Measurements from ENCODE around the gene ZKSCAN3.
A peak's percentile ranks its signal among the peaks of the same experiment; 100 is the strongest.

Gene ZKSCAN3

GRCh38 chr6:28335040-28335563 is 14.6 kb upstream of the ZKSCAN3 start:
- H3K9me3 Mint-ChIP-seq = peaks cover 7% of the 10 kb centered on the region
- H3K4me3 Mint-ChIP-seq = no peak overlapping the region
- no peak overlapping the region for H3K27ac Mint-ChIP-seq
- no peaks in the 10 kb centered on the region for H3K27me3 Mint-ChIP-seq
- no peak for ATAC-seq
- peaks cover 19% of the 10 kb centered on the region for H3K4me1 Mint-ChIP-seq
- H3K36me3 Mint-ChIP-seq = peaks cover 1% of the 10 kb centered on the region

GRCh38 chr6:28335564-28336283 is 14.0 kb upstream of the ZKSCAN3 start, which contains the start of gene ZSCAN31:
ZSCAN31 (minus strand) TSS chr6:28336148; CDS start chr6:28329683, 6,465 bp downstream.
- H3K4me3 Mint-ChIP-seq = no peak within 1 kb of the TSS
- peak; percentile 93 for ATAC-seq
- H3K9me3 Mint-ChIP-seq = peaks cover 9% of the 10 kb centered on the region
- no peak within 1 kb of the TSS for H3K27ac Mint-ChIP-seq
- H3K27me3 Mint-ChIP-seq = no peaks in the 10 kb centered on the region
- H3K4me1 Mint-ChIP-seq = peaks cover 19% of the 10 kb centered on the region
- H3K36me3 Mint-ChIP-seq = peaks cover 6% of the 10 kb centered on the region

GRCh38 chr6:28336284-28337120 is 13.2 kb upstream of the ZKSCAN3 start:
- Mint-ChIP-seq H3K27ac (no peak overlapping the region), H3K36me3 (peaks cover 6% of the 10 kb centered on the region), H3K4me3 (no peak overlapping the region), H3K27me3 (no peaks in the 10 kb centered on the region), H3K9me3 (peaks cover 7% of the 10 kb centered on the region), H3K4me1 (peaks cover 19% of the 10 kb centered on the region)
- peak; percentile 85 for ATAC-seq

- no peak overlapping the region for H3K4me3 Mint-ChIP-seq
- no peak overlapping the region for H3K27ac Mint-ChIP-seq
- no peak for ATAC-seq
- H3K27me3 Mint-ChIP-seq = no peaks in the 10 kb centered on the region
- H3K36me3 Mint-ChIP-seq = peaks cover 6% of the 10 kb centered on the region
- peaks cover 19% of the 10 kb centered on the region for H3K4me1 Mint-ChIP-seq
- H3K9me3 Mint-ChIP-seq = peaks cover 7% of the 10 kb centered on the region
Observed at GRCh38 chr6:28337121-28337520, 12.6 kb upstream of the ZKSCAN3 start.

- H3K4me3 Mint-ChIP-seq = no peak overlapping the region
- H3K4me1 Mint-ChIP-seq = no peaks in the 10 kb centered on the region
- peaks cover 6% of the 10 kb centered on the region for H3K36me3 Mint-ChIP-seq
- H3K27me3 Mint-ChIP-seq = no peaks in the 10 kb centered on the region
- H3K9me3 Mint-ChIP-seq = peaks cover 5% of the 10 kb centered on the region
- no peak overlapping the region for H3K27ac Mint-ChIP-seq
- no peak for ATAC-seq
Observed at GRCh38 chr6:28340310-28341095, 9.2 kb upstream of the ZKSCAN3 start.

- peaks cover 10% of the 10 kb centered on the region for H3K27me3 Mint-ChIP-seq
Observed at GRCh38 chr6:28343898-28344677, 5.7 kb upstream of the ZKSCAN3 start.

GRCh38 chr6:28345201-28345600 is 4.5 kb upstream of the ZKSCAN3 start:
- Mint-ChIP-seq H3K4me1 (peaks cover 10% of the 10 kb centered on the region), H3K9me3 (peaks cover 3% of the 10 kb centered on the region), H3K36me3 (peaks cover 10% of the 10 kb centered on the region), H3K27me3 (peaks cover 10% of the 10 kb centered on the region), H3K4me3 (no peak overlapping the region), H3K27ac (no peak overlapping the region)
- ATAC-seq = no peak

More at GRCh38 chr6:28343898-28344677, 5.7 kb upstream of the ZKSCAN3 start:
- ATAC-seq = no peak
- no peak overlapping the region for H3K4me3 Mint-ChIP-seq
- H3K27ac Mint-ChIP-seq = no peak overlapping the region
- H3K4me1 Mint-ChIP-seq = no peaks in the 10 kb centered on the region
- peaks cover 5% of the 10 kb centered on the region for H3K9me3 Mint-ChIP-seq
- H3K36me3 Mint-ChIP-seq = peaks cover 6% of the 10 kb centered on the region

GRCh38 chr6:28347119-28347518 is 2.6 kb upstream of the ZKSCAN3 start:
- Mint-ChIP-seq H3K9me3 (no peaks in the 10 kb centered on the region), H3K36me3 (peaks cover 11% of the 10 kb centered on the region), H3K27ac (no peak overlapping the region), H3K4me1 (peaks cover 27% of the 10 kb centered on the region), H3K4me3 (no peak overlapping the region), H3K27me3 (peaks cover 10% of the 10 kb centered on the region)
- ATAC-seq = no peak

- Mint-ChIP-seq H3K27ac (peak overlapping the region; percentile 98), H3K4me3 (peak overlapping the region; percentile 99)
- ATAC-seq = no peak
Observed at GRCh38 chr6:28349344-28349891, 329 bp upstream of the ZKSCAN3 start.

GRCh38 chr6:28351087-28351486 is 1.3 kb downstream of the ZKSCAN3 start:
- Mint-ChIP-seq H3K4me3 (no peak overlapping the region), H3K9me3 (peaks cover 2% of the 10 kb centered on the region), H3K36me3 (peaks cover 18% of the 10 kb centered on the region), H3K27ac (no peak overlapping the region), H3K27me3 (peaks cover 10% of the 10 kb centered on the region), H3K4me1 (peaks cover 43% of the 10 kb centered on the region)
- ATAC-seq = no peak

More at GRCh38 chr6:28349344-28349891, 329 bp upstream of the ZKSCAN3 start:
- H3K36me3 Mint-ChIP-seq = peaks cover 18% of the 10 kb centered on the region
- peaks cover 2% of the 10 kb centered on the region for H3K9me3 Mint-ChIP-seq
- H3K27me3 Mint-ChIP-seq = peaks cover 10% of the 10 kb centered on the region
- peaks cover 33% of the 10 kb centered on the region for H3K4me1 Mint-ChIP-seq

- Mint-ChIP-seq H3K27me3 (peaks cover 10% of the 10 kb centered on the region), H3K36me3 (peaks cover 18% of the 10 kb centered on the region), H3K27ac (no peak overlapping the region), H3K9me3 (peaks cover 2% of the 10 kb centered on the region), H3K4me1 (peaks cover 48% of the 10 kb centered on the region), H3K4me3 (peak overlapping the region; percentile 45)
- no peak for ATAC-seq
Observed at GRCh38 chr6:28351493-28351925, 1.8 kb downstream of the ZKSCAN3 start.

- H3K36me3 Mint-ChIP-seq = peaks cover 18% of the 10 kb centered on the region
- ATAC-seq = no peak
- H3K4me3 Mint-ChIP-seq = no peak overlapping the region
- peaks cover 50% of the 10 kb centered on the region for H3K4me1 Mint-ChIP-seq
- peaks cover 2% of the 10 kb centered on the region for H3K9me3 Mint-ChIP-seq
- no peaks in the 10 kb centered on the region for H3K27me3 Mint-ChIP-seq
- H3K27ac Mint-ChIP-seq = no peak overlapping the region
Observed at GRCh38 chr6:28353356-28353755, 3.6 kb downstream of the ZKSCAN3 start.

GRCh38 chr6:28353981-28354676 is 4.4 kb downstream of the ZKSCAN3 start:
- peaks cover 2% of the 10 kb centered on the region for H3K9me3 Mint-ChIP-seq
- H3K27ac Mint-ChIP-seq = no peak overlapping the region
- no peaks in the 10 kb centered on the region for H3K27me3 Mint-ChIP-seq
- ATAC-seq = no peak
- H3K4me1 Mint-ChIP-seq = peaks cover 50% of the 10 kb centered on the region
- H3K4me3 Mint-ChIP-seq = no peak overlapping the region
- peaks cover 18% of the 10 kb centered on the region for H3K36me3 Mint-ChIP-seq
